OCI-LY7 (cell line): ENCODE measurements around the gene PODN.

Source experiments
- EZH2phosphoT487 ChIP-seq: fragments of 200-600 bp; sonication (generic); IDR thresholded peaks from 2 replicates; pipeline ENCODE4 v1.6.1; 2018; ENCODE audit warnings: low read depth, borderline replicate concordance, mild to moderate bottlenecking, mixed run types, antibody characterized with exemption, low read length, moderate library complexity, mixed read lengths
- TF ChIP-seq, protein P1 (sequence below): fragments of 200-600 bp; sonication (generic); conservative IDR thresholded peaks from 2 replicates; pipeline ENCODE4 v1.5.1; 2014; ENCODE audit warnings: mild to moderate bottlenecking, antibody characterized with exemption, low read length, moderate library complexity, mixed read lengths

DNA sequence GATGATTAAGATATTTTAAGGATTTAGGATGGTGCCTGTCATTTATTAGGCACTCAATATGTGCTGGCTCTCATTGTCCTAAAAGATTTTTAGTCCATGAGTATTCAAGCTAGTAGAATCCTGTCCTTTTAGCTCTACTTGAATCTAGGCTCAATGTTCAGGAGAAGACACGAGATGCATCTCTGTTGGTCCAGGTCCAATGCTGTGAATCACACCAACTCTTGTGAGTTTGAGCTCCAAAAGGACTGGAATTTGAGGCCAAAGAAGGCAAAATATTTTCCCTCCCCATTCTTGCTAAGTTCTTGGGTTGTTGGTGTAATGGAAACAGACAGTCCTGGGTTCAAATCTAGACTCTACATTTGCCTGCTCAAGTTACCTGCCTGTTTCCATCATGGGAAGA, 1.4 kb upstream of the PODN start:
- TF ChIP-seq, protein P1, sequence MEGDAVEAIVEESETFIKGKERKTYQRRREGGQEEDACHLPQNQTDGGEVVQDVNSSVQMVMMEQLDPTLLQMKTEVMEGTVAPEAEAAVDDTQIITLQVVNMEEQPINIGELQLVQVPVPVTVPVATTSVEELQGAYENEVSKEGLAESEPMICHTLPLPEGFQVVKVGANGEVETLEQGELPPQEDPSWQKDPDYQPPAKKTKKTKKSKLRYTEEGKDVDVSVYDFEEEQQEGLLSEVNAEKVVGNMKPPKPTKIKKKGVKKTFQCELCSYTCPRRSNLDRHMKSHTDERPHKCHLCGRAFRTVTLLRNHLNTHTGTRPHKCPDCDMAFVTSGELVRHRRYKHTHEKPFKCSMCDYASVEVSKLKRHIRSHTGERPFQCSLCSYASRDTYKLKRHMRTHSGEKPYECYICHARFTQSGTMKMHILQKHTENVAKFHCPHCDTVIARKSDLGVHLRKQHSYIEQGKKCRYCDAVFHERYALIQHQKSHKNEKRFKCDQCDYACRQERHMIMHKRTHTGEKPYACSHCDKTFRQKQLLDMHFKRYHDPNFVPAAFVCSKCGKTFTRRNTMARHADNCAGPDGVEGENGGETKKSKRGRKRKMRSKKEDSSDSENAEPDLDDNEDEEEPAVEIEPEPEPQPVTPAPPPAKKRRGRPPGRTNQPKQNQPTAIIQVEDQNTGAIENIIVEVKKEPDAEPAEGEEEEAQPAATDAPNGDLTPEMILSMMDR = no peak
- no peak for TF ChIP-seq EZH2phosphoT487
